H1 (cell line): ENCODE measurements around the gene NPBWR2. TPM values are rescaled to one million over a fixed set of nuclear protein-coding genes. Genes with fewer than 3 reads are reported as not detected.

ENCODE experiments used
- CTCF ChIA-PET: fragments of 300-600 bp; sonication (Branson Sonifier 250); formaldehyde crosslinking; loops from one replicate; lab custom pipeline; 2021; ENCODE audit not compliant: partially characterized antibody; lab: Charles Lee
- POLR2A ChIA-PET: fragments of 300-600 bp; sonication (Branson Sonifier 250); formaldehyde crosslinking; loops from one replicate; lab custom pipeline; 2021; ENCODE audit warnings: inconsistent platforms; ENCODE audit not compliant: partially characterized antibody; lab: Charles Lee
- DNase-seq, 2 experiments: peaks; one replicate each; pipeline versions ENCODE4 v3.0.0 to v3.0.0-alpha.2; 2010 to 2022; ENCODE audit warnings: low spot score in 2 of 2, low read depth in 1 of 2, mixed read lengths in 1 of 2
- FAIRE-seq: peaks from 2 replicates; lab custom pipeline; 2011; peaks lifted over from hg19 to GRCh38; lab: Jason Lieb, UNC
- H2AFZ ChIP-seq: 2 replicates; pipeline ENCODE4 v1.8.1; 2012; ENCODE audit warnings: low read length, inconsistent platforms
- H2AK5ac ChIP-seq: 2 replicates; pipeline ENCODE4 v1.6.1; 2013; ENCODE audit warnings: low read depth, low read length
- H2BK120ac ChIP-seq: replicated peaks from 2 replicates; pipeline ENCODE3; 2013; ENCODE audit warnings: low read depth, low read length, inconsistent platforms
- H2BK12ac ChIP-seq: 2 replicates; pipeline ENCODE4 v1.6.1; 2013; ENCODE audit warnings: low read depth, low read length
- H2BK15ac ChIP-seq: 2 replicates; pipeline ENCODE4 v1.6.1; 2013; ENCODE audit warnings: low read length
- H2BK20ac ChIP-seq: 2 replicates; pipeline ENCODE4 v1.6.1; 2013; ENCODE audit warnings: low read length
- H2BK5ac ChIP-seq: 2 replicates; pipeline ENCODE4 v1.6.1; 2013; ENCODE audit warnings: low read depth, low read length
- H3K14ac ChIP-seq: 2 replicates; pipeline ENCODE4 v1.6.1; 2013; ENCODE audit warnings: inconsistent platforms; ENCODE audit not compliant: insufficient read length
- H3K18ac ChIP-seq: 2 replicates; pipeline ENCODE4 v1.6.1; 2013; ENCODE audit warnings: low read length; ENCODE audit errors: extremely low read depth
- H3K23ac ChIP-seq: 2 replicates; pipeline ENCODE4 v1.6.1; 2013; ENCODE audit warnings: inconsistent platforms; ENCODE audit not compliant: insufficient read length
- H3K23me2 ChIP-seq: 2 replicates; pipeline ENCODE4 v1.6.1; 2013; ENCODE audit warnings: low read depth, low read length
- H3K27ac ChIP-seq: 2 replicates; pipeline ENCODE4 v1.6.1; 2011; ENCODE audit warnings: low read depth, low read length, inconsistent platforms
- H3K27me3 ChIP-seq, 4 experiments: replicated peaks in 1 of 4; 1 replicate in 1 of 4; 2 replicates in 3 of 4; pipeline versions ENCODE4 v1.6.1 to v1.8.1; 2011 to 2013; ENCODE audit warnings: low read length in 3 of 4, mild to moderate bottlenecking in 3 of 4, inconsistent platforms in 2 of 4, mixed read lengths in 2 of 4, moderate library complexity in 1 of 4; ENCODE audit not compliant: control insufficient read depth in 3 of 4, insufficient read depth in 3 of 4; ENCODE audit errors: extremely low read depth in 1 of 4
- H3K36me3 ChIP-seq, 4 experiments: 2 replicates each; pipeline versions ENCODE4 v1.6.1 to v1.8.1; 2011 to 2013; ENCODE audit warnings: mild to moderate bottlenecking in 4 of 4, low read length in 3 of 4, moderate library complexity in 2 of 4, control low read depth in 1 of 4, inconsistent platforms in 1 of 4; ENCODE audit not compliant: insufficient read depth in 4 of 4, control insufficient read depth in 2 of 4
- H3K4ac ChIP-seq: replicated peaks from 2 replicates; pipeline ENCODE3; 2013; ENCODE audit warnings: low read length, low read depth, mixed read lengths, inconsistent platforms; ENCODE audit not compliant: insufficient read length
- H3K4me1 ChIP-seq, 4 experiments: replicated peaks in 1 of 4; 1 replicate in 1 of 4; 2 replicates in 3 of 4; pipeline versions ENCODE4 v1.6.1 to v1.8.1; 2011 to 2013; ENCODE audit warnings: low read length in 3 of 4, inconsistent platforms in 2 of 4, mixed read lengths in 1 of 4; ENCODE audit not compliant: insufficient read depth in 4 of 4, control insufficient read depth in 3 of 4
- H3K4me2 ChIP-seq, 2 experiments: 2 replicates each; pipeline versions ENCODE4 v1.6.1 to v1.8.1; 2011 to 2013; ENCODE audit warnings: low read depth in 2 of 2, low read length in 2 of 2, control low read depth in 1 of 2, inconsistent platforms in 1 of 2, mild to moderate bottlenecking in 1 of 2; ENCODE audit not compliant: insufficient read depth in 1 of 2
- H3K4me3 ChIP-seq, 4 experiments: fragments of 200-600, 300-600 bp in 1 of 4; sonication (generic), shearing (Covaris generic), sonication (Bioruptor Twin) in 1 of 4; 2 replicates each; pipeline versions ENCODE4 v1.5.1 to v1.8.1; 2011 to 2016; ENCODE audit warnings: low read length in 4 of 4, low read depth in 3 of 4, control low read depth in 2 of 4, inconsistent platforms in 2 of 4, mild to moderate bottlenecking in 2 of 4, mixed read lengths in 1 of 4, moderate library complexity in 1 of 4; ENCODE audit not compliant: insufficient read depth in 2 of 4; ENCODE audit errors: extremely low read depth in 1 of 4
- H3K56ac ChIP-seq: replicated peaks from 2 replicates; pipeline ENCODE3; 2013; ENCODE audit warnings: low read depth, mild to moderate bottlenecking, mixed read lengths, low read length, inconsistent platforms; ENCODE audit not compliant: insufficient read length
- H3K79me1 ChIP-seq: 2 replicates; pipeline ENCODE4 v1.6.1; 2013; ENCODE audit warnings: low read depth, low read length, control low read depth
- H3K79me2 ChIP-seq, 2 experiments: 2 replicates each; pipeline versions ENCODE4 v1.6.1 to v1.8.1; 2012 to 2013; ENCODE audit warnings: low read length in 2 of 2, mild to moderate bottlenecking in 2 of 2, inconsistent platforms in 1 of 2; ENCODE audit not compliant: insufficient read depth in 2 of 2, control insufficient read depth in 1 of 2
- H3K9ac ChIP-seq, 4 experiments: replicated peaks in 1 of 4; 1 replicate in 1 of 4; 2 replicates in 3 of 4; pipeline versions ENCODE4 v1.6.1 to v1.8.1; 2011 to 2013; ENCODE audit warnings: low read depth in 3 of 4, low read length in 3 of 4, control low read depth in 2 of 4, mild to moderate bottlenecking in 2 of 4, moderate library complexity in 2 of 4, inconsistent platforms in 1 of 4; ENCODE audit errors: extremely low read depth in 1 of 4
- H3K9me3 ChIP-seq, 2 experiments: 2 replicates each; pipeline versions ENCODE4 v1.6.1 to v1.8.1; 2012 to 2013; ENCODE audit warnings: mild to moderate bottlenecking in 2 of 2, moderate library complexity in 2 of 2, control low read depth in 1 of 2, inconsistent platforms in 1 of 2, low read depth in 1 of 2, low read length in 1 of 2, mixed read lengths in 1 of 2; ENCODE audit not compliant: insufficient read depth in 2 of 2
- H4K20me1 ChIP-seq, 2 experiments: replicated peaks in 1 of 2; 2 replicates each; pipeline versions ENCODE3 to v1.8.1; 2011 to 2013; ENCODE audit warnings: inconsistent platforms in 2 of 2, low read length in 2 of 2, mild to moderate bottlenecking in 1 of 2; ENCODE audit not compliant: insufficient read depth in 2 of 2, control insufficient read depth in 1 of 2
- H4K5ac ChIP-seq: 2 replicates; pipeline ENCODE4 v1.6.1; 2013; ENCODE audit warnings: low read length, low read depth, mixed read lengths, inconsistent platforms; ENCODE audit not compliant: insufficient read length
- H4K8ac ChIP-seq: 2 replicates; pipeline ENCODE4 v1.8.0; 2013; ENCODE audit warnings: mild to moderate bottlenecking, moderate library complexity, low read length, inconsistent platforms; ENCODE audit not compliant: insufficient read depth; ENCODE audit errors: extremely low read depth
- H4K91ac ChIP-seq: replicated peaks from 2 replicates; pipeline ENCODE3; 2013; ENCODE audit warnings: low read length, mixed read lengths, inconsistent platforms; ENCODE audit not compliant: insufficient read length
- GABPA ChIP-seq: IDR thresholded peaks from 2 replicates; pipeline ENCODE4 v1.6.1; 2011; ENCODE audit warnings: mild to moderate bottlenecking, low read length, moderate library complexity, borderline replicate concordance; ENCODE audit not compliant: insufficient read depth
- POLR2A ChIP-seq, 2 experiments: IDR thresholded peaks; 1 replicate in 1 of 2; 2 replicates in 1 of 2; pipeline ENCODE4 v1.6.1; 2011; ENCODE audit warnings: low read depth in 2 of 2, low read length in 2 of 2, mild to moderate bottlenecking in 2 of 2; ENCODE audit errors: control extremely low read depth in 1 of 2
- TBP ChIP-seq: IDR thresholded peaks from 2 replicates; pipeline ENCODE4 v1.6.1; 2011; ENCODE audit warnings: low read depth, low read length, improper control_type of control experiment
- WGBS, 2 experiments: shearing (Covaris generic) in 1 of 2; methylation state at CpG; one replicate each; pipeline versions ENCODE4 v1.1.6 to v1.1.7; 2013 to 2015; ENCODE audit warnings: low lambda C conversion rate in 2 of 2, mixed read lengths in 2 of 2, inconsistent platforms in 1 of 2, low coverage in 1 of 2, missing lambda C conversion rate in 1 of 2; ENCODE audit not compliant: insufficient replicate concordance in 2 of 2, insufficient coverage in 1 of 2, insufficient read length in 1 of 2; ENCODE audit errors: extremely low coverage in 1 of 2, missing lambda C conversion rate in 1 of 2; 5-methylcytosine and 5-hydroxymethylcytosine counted together
- long read RNA-seq, 2 experiments: library from RNA in 1 of 2; library from capped mRNA in 1 of 2; stranded (forward); transcript quantifications; one replicate each; pipeline ENCODE4 v2.0.0, GENCODE V29; 2021; ENCODE audit warnings: inconsistent platforms in 1 of 2
- polyA minus RNA-seq, 3 experiments: library from RNA; depleted of rRNA, polyadenylated mRNA; stranded (reverse); fragments of >200 nt; gene quantifications; 1 replicate in 2 of 3; 2 replicates in 1 of 3; pipeline ENCODE4 v1.2.3, GENCODE V29; 2011
- polyA plus RNA-seq, 7 experiments: library from polyadenylated mRNA; depleted of rRNA in 3 of 7; stranded (reverse) in 5 of 7; unstranded in 2 of 7; fragments of >200 nt in 5 of 7; fragments of 200-250 nt in 2 of 7; gene quantifications; 1 replicate in 5 of 7; 2 replicates in 1 of 7; 4 replicates in 1 of 7; pipeline versions ENCODE4 v1.2.1 to v1.2.3, GENCODE V29; 2011 to 2013; ENCODE audit warnings: missing spikeins in 2 of 7, mixed read lengths in 2 of 7
- total RNA-seq: library from RNA; stranded (reverse); fragmentation: NEBNext Ultra II Directional; extraction: Animal tissue kit (Norgen Biotek cat#: 25700); gene quantifications from 2 replicates; pipeline ENCODE4 v1.2.1, GENCODE V29; 2021

Gene NPBWR2, protein sequence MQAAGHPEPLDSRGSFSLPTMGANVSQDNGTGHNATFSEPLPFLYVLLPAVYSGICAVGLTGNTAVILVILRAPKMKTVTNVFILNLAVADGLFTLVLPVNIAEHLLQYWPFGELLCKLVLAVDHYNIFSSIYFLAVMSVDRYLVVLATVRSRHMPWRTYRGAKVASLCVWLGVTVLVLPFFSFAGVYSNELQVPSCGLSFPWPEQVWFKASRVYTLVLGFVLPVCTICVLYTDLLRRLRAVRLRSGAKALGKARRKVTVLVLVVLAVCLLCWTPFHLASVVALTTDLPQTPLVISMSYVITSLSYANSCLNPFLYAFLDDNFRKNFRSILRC
- total RNA-seq (not detected in 2 replicates), polyA plus RNA-seq (2011; rRNA removed) (not detected in 2 replicates), polyA minus RNA-seq (2011; rRNA and poly(A)+ RNA removed) (not detected in 2 replicates)
- not detected for polyA plus RNA-seq (2011; cell fraction: cytosol; rRNA removed)
- not detected for polyA plus RNA-seq (2011; cell fraction: nucleus; rRNA removed)
- polyA plus RNA-seq (2012, experiment 1 of 2), result 0.11 TPM in 1 of 4 replicates, not detected in the others
- polyA plus RNA-seq (2012, experiment 2 of 2), result not detected
- polyA plus RNA-seq (2013, experiment 1 of 2), result not detected
- polyA plus RNA-seq (2013, experiment 2 of 2), result not detected
- not detected for polyA minus RNA-seq (2011; cell fraction: cytosol; rRNA and poly(A)+ RNA removed)
- not detected for polyA minus RNA-seq (2011; cell fraction: nucleus; rRNA and poly(A)+ RNA removed)
- long read RNA-seq, experiment 1, result 0 reads
- long read RNA-seq, experiment 2, result 0 reads

DNA sequence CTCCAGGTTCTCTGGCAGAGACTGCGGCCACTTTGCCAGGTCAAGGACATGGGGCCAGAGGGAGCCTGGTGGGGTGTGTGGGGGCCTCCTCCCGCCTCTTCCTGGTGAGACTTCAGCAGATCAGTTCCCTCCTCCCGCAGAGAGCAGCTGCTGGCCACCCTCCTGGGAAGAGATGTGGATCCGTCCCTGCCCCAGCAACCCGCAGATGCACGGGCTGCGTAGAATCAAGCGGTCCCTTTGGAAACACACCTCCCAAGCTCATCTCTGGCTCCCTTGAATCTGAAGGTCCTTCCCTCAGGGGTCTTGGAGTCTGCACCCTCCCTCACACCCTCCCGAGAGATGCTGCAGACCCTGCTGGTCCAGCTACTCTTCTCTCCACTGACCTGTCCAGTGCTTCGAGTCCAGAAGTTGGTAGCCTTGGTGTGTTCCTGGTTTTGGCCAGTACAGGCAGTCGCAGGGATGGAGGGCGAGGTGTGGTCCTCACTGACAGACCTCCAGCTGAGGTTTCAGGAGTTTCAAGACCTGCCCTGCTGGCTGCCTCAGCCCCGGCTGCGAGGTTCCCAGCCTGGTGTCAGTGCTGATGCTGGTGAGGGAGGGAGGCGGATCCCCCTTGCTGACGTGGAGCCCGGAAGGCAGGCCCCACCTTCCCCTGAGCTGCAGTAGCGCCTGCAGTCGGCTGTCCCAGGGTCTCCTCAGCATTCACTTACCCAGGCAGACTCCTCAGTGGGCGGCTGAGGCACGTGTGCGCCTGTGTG lies at the start of gene NPBWR2:
TSS of gene NPBWR2 (minus strand) at position 585 of the 755 bp plus-strand sequence. CDS start 734 bp downstream, outside the sequence.
- H4K5ac ChIP-seq, result no peak within 1 kb of the TSS
- no peak within 1 kb of the TSS for H3K23ac ChIP-seq
- H3K27me3 ChIP-seq, result peaks cover 2 to 10% (median 9%) of the 10 kb centered on the region in 4 experiments
- H3K4me1 ChIP-seq, result peaks cover 0 to 8% (median 3%) of the 10 kb centered on the region in 4 experiments; a peak in 3 of 7 replicates
- H2BK120ac ChIP-seq, result no peak within 1 kb of the TSS
- no peak within 1 kb of the TSS for H2AFZ ChIP-seq
- peaks cover 2% of the 10 kb centered on the region; the same call in 1 of the 2 replicates for H3K23me2 ChIP-seq
- no peak within 1 kb of the TSS for H2BK5ac ChIP-seq
- no peak for TF ChIP-seq TBP
- no peak for TF ChIP-seq POLR2A (IDR thresholded peaks at IDR 0.05; ENCODE audit: control extremely low read depth in 1 of 2, low read depth in 2 of 2, low read length in 2 of 2)
- 0 out of 2 replicates have a peak, but pooled peaks have one; percentile 24 for TF ChIP-seq GABPA
- no peaks in the 10 kb centered on the region for H3K36me3 ChIP-seq
- peak in 1 of 2 experiments; percentile 44 for DNase-seq
- no peak within 1 kb of the TSS for H2BK15ac ChIP-seq
- WGBS, 2 experiments, result 81% methylated on average over 22 of the region's 22 CpGs; no CpG with 5 or more reads in 1 of the 2 experiments
- H3K56ac ChIP-seq, result no peak within 1 kb of the TSS
- H4K8ac ChIP-seq, result no peak within 1 kb of the TSS
- no peak within 1 kb of the TSS for H3K4ac ChIP-seq
- H3K9me3 ChIP-seq, result no peaks in the 10 kb centered on the region
- no peak within 1 kb of the TSS for H2BK20ac ChIP-seq
- no peak within 1 kb of the TSS for H3K4me2 ChIP-seq
- H2BK12ac ChIP-seq, result no peak within 1 kb of the TSS
- H4K20me1 ChIP-seq, result peaks cover 3 to 4% of the 10 kb centered on the region in 2 experiments
- CTCF ChIA-PET, result interaction anchor here (0.8 to 6.4 kb wide), 2 partner anchors 13 to 15 kb away, joined by 4 to 59 read pairs; no protein-coding TSS in a partner anchor
- H4K91ac ChIP-seq, result no peak within 1 kb of the TSS
- H2AK5ac ChIP-seq, result no peak within 1 kb of the TSS
- POLR2A ChIA-PET, result no interaction called here
- H3K18ac ChIP-seq, result no peak within 1 kb of the TSS
- H3K27ac ChIP-seq, result no peak within 1 kb of the TSS; the same call in 1 of the 2 replicates
- H3K9ac ChIP-seq, result no peak within 1 kb of the TSS
- no peak within 1 kb of the TSS for H3K4me3 ChIP-seq
- H3K79me2 ChIP-seq, result no peaks in the 10 kb centered on the region
- H3K14ac ChIP-seq, result no peak within 1 kb of the TSS
- FAIRE-seq, result no peak
- no peaks in the 10 kb centered on the region; the same call in 1 of the 2 replicates for H3K79me1 ChIP-seq
